ENCODE measurements around the gene EPHA1.
"Not testable (repeated sequence)": the region's sequence is repeated elsewhere in the genome, so short reads cannot be mapped to it uniquely, and the experiment has no call there.

Gene EPHA1

DNA sequence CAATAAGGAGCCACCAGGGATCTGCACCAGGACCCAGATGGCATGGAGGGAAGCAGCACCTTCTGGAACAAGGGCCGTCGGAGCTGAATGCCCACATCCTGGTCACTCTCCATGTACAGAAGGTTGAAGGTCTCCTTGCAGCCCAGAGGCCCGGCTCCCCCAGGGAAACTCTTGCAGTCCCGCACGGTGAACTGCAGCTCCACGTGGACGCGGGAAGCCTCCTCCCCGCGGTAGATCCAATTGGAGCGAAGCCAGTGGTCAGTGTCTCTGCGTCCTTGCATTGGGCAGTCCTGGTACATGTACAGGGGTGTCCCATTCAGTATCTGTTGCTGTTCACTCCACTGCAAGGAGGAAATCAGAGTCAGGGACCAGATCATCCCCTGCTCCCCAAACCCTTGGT is 7.4 kb downstream of the EPHA1 start:
- no peaks in the 10 kb centered on the region for H3K27me3 Mint-ChIP-seq
- no peak overlapping the region for H3K27ac Mint-ChIP-seq
- no peak overlapping the region for H3K4me3 Mint-ChIP-seq
- no peaks in the 10 kb centered on the region for H3K9me3 Mint-ChIP-seq
- H3K4me1 Mint-ChIP-seq (ENCODE audit: low read depth): peaks cover 19% of the 10 kb centered on the region
- H3K36me3 Mint-ChIP-seq (ENCODE audit: low read depth): peaks cover 14% of the 10 kb centered on the region
- DNase-seq: no peak

DNA sequence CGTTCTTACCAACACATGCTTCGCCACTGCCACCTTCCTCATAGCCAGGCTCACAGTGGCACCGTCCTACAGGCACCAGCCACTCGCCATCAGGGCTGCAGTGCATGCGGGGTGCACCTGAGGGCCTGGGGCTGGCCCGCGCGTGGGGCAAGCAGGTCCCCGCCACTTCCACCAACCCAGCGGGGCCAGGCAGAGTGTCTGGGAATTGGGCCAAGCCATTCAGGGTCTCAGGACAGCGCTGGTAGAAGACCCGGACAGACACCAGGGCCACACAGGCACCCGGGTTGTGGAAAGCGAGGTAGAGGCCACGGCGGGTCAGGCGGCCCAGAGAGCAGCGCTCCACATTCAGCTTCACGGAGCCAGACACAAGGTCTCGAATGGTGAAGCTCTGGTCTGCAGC is 9.0 kb downstream of the EPHA1 start:
- Mint-ChIP-seq H3K27me3 (no peaks in the 10 kb centered on the region), H3K4me3 (no peak overlapping the region), H3K9me3 (no peaks in the 10 kb centered on the region), H3K4me1 (ENCODE audit: low read depth) (peaks cover 16% of the 10 kb centered on the region), H3K27ac (no peak overlapping the region), H3K36me3 (ENCODE audit: low read depth) (peaks cover 15% of the 10 kb centered on the region)
- DNase-seq: no peak

DNA sequence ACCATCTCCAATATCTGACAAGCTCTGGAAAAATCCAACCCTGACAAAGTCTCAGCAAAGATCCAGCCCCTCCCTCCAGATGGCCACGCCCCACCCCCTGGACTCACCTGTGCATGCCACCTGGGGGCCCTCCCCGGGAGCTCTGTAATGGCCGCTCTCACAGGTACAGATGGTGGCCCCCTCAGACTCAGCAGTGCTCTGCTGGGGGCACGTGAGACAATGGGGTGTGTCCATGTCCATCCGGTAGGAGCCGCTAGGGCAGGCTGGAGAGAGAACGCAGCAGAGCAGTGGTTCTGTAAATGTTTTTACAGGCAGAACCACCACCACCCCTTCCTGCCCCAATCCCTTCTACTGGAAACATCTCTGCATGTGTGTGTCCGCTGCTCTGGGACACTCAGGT is 9.5 kb downstream of the EPHA1 start:
- peak; percentile 23 for DNase-seq
- H3K4me3 Mint-ChIP-seq: no peak overlapping the region
- H3K27me3 Mint-ChIP-seq: no peaks in the 10 kb centered on the region
- no peaks in the 10 kb centered on the region for H3K9me3 Mint-ChIP-seq
- peak overlapping the region; percentile 44 for H3K27ac Mint-ChIP-seq
- peaks cover 15% of the 10 kb centered on the region for H3K36me3 Mint-ChIP-seq (ENCODE audit: low read depth)
- H3K4me1 Mint-ChIP-seq (ENCODE audit: low read depth): peaks cover 16% of the 10 kb centered on the region

DNA sequence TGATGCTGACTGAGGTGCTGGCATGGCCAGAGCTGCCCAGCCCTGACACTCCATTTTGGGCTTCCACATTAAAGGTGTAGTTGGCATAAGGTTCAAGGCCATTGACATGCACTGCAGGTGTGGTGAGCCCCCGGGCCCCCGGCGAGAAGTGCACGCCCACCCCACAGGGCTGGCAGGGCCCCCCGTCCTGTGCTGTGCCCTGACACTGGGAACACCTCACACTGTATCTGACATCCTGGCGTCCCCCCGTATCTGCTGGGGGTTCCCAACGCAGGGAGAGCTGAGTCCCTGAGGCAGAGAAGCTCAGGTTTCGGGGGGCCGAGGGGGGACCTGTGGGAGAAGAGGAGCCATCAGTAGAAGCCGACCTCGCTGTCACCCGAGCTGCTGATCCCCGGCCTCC is 10.0 kb downstream of the EPHA1 start:
- DNase-seq: no peak
- Mint-ChIP-seq H3K4me3 (no peak overlapping the region), H3K9me3 (no peaks in the 10 kb centered on the region), H3K4me1 (ENCODE audit: low read depth) (peaks cover 15% of the 10 kb centered on the region), H3K27me3 (no peaks in the 10 kb centered on the region), H3K36me3 (ENCODE audit: low read depth) (peaks cover 20% of the 10 kb centered on the region), H3K27ac (no peak overlapping the region)

DNA sequence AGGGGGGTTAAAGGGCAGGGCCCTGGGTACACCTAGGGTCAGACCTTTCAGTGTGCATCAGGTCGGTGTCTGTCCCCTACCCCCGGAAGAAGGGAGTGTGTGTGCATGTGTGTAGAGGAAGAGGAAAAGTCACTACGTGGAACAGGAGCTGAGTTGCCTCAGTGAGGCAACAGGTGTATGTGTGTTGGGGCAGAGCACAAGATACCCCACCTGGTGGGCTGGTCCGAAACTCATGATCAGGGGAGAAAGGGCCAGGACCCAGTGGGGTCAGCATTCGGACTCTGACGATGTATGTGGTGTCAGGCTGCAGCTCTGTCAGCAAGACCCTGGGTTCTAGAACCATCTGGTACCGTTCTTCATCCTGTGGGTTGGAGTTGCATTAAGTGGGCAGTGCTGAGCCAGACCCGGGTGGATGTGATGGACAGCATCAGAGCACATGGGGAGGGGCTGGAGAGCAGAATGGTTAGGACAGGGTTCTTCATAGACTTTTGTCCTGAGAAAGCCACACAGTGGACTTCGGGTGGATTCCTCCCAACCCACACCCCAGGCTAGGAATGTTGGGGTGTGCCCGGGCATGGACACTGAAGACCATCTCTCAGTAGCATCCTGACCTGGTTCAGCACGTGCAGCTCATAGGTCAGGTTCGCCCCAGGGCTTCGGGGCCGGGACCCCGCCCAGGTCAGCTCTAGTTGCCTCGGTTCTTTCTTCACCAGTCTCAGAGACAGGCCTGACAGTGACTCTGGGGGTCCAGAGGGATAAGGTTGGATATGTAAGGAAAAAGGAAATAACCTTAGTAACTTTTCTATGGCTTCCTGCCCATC is 10.7 kb downstream of the EPHA1 start:
- DNase-seq: no peak
- H3K36me3 Mint-ChIP-seq (ENCODE audit: low read depth): peaks cover 26% of the 10 kb centered on the region
- H3K9me3 Mint-ChIP-seq: no peaks in the 10 kb centered on the region
- H3K27ac Mint-ChIP-seq: peak overlapping the region; percentile 44
- H3K27me3 Mint-ChIP-seq: no peaks in the 10 kb centered on the region
- no peak overlapping the region for H3K4me3 Mint-ChIP-seq
- peaks cover 13% of the 10 kb centered on the region for H3K4me1 Mint-ChIP-seq (ENCODE audit: low read depth)

DNA sequence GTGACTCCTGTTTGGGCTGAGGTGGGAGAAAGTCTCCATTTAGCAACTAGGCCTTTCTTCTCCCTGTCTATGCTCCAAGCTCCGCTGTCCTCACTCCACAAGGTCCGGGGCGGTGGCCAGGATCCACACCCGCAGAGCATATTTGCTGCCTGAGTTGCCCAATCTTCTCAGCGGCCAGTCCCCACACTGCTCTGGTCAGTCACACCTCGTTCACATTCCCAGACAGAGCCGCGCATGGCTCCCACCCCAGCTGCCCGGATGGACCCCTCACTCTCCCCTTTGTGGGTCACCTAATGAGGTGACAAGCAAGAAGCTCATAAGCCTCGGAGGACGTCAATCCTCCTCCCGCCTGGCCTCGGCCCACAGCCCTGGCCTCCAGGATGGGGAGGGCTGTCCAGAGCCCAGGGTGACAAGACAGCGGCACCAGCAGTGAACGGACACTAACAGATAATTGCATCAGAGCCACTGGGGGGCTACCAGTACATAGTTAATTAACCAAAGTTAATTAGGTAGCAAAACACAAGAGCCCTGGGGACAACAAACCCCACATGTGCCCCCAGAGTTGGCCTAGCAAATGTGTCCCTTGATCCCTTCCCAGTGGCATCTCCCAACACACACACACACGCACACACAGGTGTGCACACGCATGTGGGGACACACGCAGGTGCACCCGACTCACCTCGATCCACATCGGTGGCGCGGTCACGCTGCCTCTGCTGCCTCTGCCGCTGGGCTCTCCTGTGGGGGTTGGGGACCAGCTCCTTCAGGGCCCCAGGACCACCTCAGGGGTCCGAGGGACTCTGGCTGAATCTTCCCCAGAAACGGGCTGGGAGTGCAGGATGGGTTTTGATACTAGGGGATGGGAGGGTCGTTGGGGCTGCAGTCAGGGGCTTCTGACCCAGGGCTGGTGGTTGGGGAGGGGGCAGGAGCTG is 11.8 kb downstream of the EPHA1 start:
- H3K9me3 Mint-ChIP-seq: no peaks in the 10 kb centered on the region
- no peak for DNase-seq
- H3K4me1 Mint-ChIP-seq (ENCODE audit: low read depth): peaks cover 10% of the 10 kb centered on the region
- no peaks in the 10 kb centered on the region for H3K27me3 Mint-ChIP-seq
- H3K27ac Mint-ChIP-seq: peak overlapping the region; percentile 44
- H3K36me3 Mint-ChIP-seq (ENCODE audit: low read depth): peaks cover 35% of the 10 kb centered on the region
- no peak overlapping the region for H3K4me3 Mint-ChIP-seq

DNA sequence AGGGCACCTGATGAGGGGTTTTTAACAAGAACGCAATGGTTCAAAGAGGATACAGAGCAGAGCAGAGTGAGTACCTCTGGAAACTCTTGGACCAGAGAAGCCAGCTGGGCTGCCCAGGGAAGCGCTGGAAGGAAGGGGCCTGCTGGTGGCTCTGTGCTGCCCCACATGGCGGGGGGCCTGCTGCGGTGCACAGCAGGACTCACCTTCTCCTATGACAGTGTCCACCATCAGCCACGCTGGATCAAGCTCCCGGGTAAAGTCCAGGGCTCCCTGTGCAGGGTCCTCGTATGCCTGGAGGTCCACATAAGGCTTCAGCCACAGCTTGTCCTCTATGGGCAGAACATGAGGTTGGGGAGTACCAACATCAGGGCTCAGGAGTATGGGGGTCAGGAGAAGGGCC is 12.5 kb downstream of the EPHA1 start:
- H3K9me3 Mint-ChIP-seq: no peaks in the 10 kb centered on the region
- no peak overlapping the region for H3K27ac Mint-ChIP-seq
- H3K27me3 Mint-ChIP-seq: no peaks in the 10 kb centered on the region
- H3K36me3 Mint-ChIP-seq (ENCODE audit: low read depth): peaks cover 42% of the 10 kb centered on the region
- H3K4me1 Mint-ChIP-seq (ENCODE audit: low read depth): peaks cover 10% of the 10 kb centered on the region
- peak; percentile 24 for DNase-seq
- no peak overlapping the region for H3K4me3 Mint-ChIP-seq

DNA sequence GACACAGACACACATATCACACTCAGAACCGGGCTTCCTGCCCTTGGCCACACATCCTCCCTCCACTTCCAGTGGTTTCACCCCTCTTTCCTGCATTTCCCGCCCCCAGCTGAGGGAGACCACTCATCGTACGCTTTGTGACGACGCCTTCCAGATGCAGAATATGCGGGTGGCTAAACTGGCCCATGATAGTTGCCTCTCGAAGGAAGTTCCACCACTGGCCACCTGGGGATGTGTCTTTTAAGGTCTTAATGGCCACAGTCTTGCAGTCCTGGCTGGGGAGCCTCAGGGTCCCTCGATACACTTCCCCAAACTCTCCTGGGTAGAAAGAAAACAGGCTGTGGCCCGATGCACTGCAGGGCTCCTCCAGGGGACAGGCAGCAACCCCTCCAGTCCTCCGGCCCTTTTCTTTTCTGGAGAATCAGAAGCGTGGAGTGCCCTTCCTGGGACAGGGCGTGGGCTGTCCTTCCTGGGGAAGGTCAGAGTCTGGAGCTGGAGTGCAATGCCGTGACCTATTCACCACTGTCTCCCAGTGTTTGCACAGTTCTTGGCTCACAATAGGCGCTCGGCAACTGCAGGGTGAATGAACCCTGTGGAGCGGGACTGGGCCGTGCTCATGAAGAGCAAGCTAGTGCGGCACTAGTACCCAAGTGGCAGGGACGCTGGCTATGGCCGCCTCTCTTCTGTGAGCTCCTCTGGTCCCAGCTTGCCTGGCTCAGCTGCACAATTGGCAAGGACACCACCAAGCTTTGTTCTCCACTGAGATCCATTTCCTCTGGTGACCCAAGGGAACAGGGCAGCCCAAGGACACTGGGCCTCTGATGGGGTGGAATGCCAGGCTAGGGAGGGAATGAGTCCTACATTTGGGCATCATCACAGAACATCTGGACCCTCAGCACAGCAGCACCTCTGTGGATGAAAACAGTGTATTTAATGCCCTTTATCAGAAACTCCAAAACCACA is 13.2 kb downstream of the EPHA1 start:
- no peaks in the 10 kb centered on the region for H3K9me3 Mint-ChIP-seq

DNA sequence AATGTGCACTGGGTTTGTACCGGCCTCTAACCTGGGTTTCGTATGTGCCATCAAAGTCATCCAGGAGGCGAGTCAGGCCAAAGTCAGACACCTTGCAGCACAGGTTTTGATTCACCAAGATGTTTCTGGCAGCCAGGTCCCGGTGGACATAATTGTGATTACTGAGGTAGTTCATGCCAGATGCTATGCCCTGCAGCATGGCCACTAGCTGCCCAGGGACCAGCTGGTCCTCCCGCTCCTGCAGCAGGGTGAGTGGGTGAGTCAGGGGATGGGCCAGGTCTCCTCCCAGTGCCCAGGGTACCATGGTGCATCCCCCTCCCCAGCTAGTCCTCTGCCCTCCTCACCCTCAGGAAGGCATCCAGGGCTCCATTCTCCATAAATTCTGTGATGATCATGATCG is 13.9 kb downstream of the EPHA1 start:
- Mint-ChIP-seq H3K36me3 (ENCODE audit: low read depth) (peaks cover 55% of the 10 kb centered on the region), H3K27ac (peak overlapping the region; percentile 29), H3K4me3 (no peak overlapping the region)

More for the DNA sequence above, 13.2 kb downstream of the EPHA1 start:
- no peaks in the 10 kb centered on the region for H3K27me3 Mint-ChIP-seq
- DNase-seq: peak; percentile 24
- H3K4me1 Mint-ChIP-seq (ENCODE audit: low read depth): peaks cover 10% of the 10 kb centered on the region
- H3K4me3 Mint-ChIP-seq: no peak overlapping the region
- peak overlapping the region; percentile 23 for H3K27ac Mint-ChIP-seq
- peaks cover 48% of the 10 kb centered on the region for H3K36me3 Mint-ChIP-seq (ENCODE audit: low read depth)

DNA sequence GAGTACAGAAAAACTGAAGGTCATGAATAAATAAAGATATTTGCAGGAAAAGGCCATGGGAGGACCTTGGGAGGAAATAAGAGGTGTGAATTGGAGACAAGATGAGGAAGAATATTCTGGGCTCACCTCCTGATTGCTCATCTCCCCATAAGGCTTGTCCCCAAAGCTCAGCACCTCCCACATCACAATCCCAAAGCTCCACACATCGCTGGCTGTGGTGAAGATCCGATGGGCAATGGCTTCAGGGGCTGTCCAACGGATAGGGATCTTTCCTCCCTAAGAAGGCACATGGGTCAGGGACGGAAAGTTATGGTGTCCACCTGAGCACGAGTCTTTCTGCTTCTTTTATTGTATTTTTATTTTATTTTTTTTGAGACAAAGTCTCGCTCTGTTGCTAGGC is 14.6 kb downstream of the EPHA1 start:
- H3K4me3 Mint-ChIP-seq: no peak overlapping the region
- H3K27ac Mint-ChIP-seq: peak overlapping the region; percentile 59
- no peaks in the 10 kb centered on the region for H3K27me3 Mint-ChIP-seq
- peaks cover 61% of the 10 kb centered on the region for H3K36me3 Mint-ChIP-seq (ENCODE audit: low read depth)
- DNase-seq: peak; percentile 12
- no peaks in the 10 kb centered on the region for H3K9me3 Mint-ChIP-seq
- H3K4me1 Mint-ChIP-seq (ENCODE audit: low read depth): peaks cover 22% of the 10 kb centered on the region

More for the DNA sequence above, 13.9 kb downstream of the EPHA1 start:
- Mint-ChIP-seq H3K9me3 (no peaks in the 10 kb centered on the region), H3K27me3 (no peaks in the 10 kb centered on the region), H3K4me1 (ENCODE audit: low read depth) (peaks cover 15% of the 10 kb centered on the region)
- peak; percentile 23 for DNase-seq

DNA sequence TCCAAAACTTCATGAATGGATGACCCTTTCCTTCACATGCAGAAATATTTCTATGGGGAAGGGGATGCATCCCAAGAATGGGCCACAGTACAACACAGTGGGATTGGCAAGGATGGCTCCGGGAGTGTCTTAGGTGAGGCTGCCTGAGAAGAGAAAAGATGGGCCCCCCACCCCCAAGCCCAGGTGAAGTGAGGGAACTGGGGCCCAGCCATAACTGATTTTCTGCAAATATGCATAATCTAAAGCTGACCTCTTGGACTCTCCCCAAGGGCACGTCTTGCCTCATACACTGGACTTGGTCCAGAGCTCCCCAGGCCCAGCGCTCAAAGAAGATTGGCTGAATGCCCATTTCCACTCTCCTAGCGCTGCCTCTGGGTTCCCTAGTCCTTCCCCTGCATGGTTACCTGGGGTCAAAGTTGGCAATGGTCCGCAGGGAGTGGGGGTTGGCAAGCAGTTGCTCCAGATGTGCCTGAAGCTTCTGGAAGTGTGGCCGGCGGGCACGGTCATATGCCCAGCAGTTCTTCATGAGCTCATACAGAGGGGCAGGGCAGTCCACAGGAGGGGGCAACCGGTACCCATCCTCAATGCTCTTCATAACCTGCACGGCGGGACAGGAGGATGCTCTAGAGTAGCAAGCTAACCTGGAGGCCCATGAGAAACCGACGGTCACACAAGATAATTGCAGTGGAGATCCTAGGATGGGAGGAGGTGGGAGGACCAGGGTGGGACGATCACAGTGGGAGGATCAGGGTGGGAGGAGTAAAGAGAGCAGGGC is 15.2 kb downstream of the EPHA1 start:
- DNase-seq: peak; percentile 27
- peaks cover 25% of the 10 kb centered on the region for H3K4me1 Mint-ChIP-seq (ENCODE audit: low read depth)
- H3K36me3 Mint-ChIP-seq (ENCODE audit: low read depth): peaks cover 67% of the 10 kb centered on the region
- peak overlapping the region; percentile 59 for H3K27ac Mint-ChIP-seq
- H3K27me3 Mint-ChIP-seq: no peaks in the 10 kb centered on the region
- H3K9me3 Mint-ChIP-seq: no peaks in the 10 kb centered on the region
- no peak overlapping the region for H3K4me3 Mint-ChIP-seq

DNA sequence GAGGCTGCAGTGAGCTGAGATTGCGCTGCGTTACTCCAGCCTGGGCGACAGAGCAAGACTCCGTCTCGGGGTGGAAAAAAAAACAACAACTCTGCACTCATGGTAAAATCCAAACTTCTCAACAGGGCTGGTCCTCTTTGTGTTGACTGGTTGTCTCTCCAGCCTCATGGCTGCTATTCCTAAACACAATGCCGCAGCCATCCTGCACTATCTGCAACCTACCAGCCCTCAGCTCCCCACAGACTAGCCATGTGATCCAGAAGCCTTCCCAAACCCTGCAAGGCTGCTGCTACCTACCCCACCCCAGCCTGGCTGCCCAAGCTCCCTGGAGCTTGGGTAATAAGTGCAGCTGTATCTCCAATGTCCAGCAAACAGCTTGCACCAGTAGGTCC is 15.8 kb downstream of the EPHA1 start:
- H3K27me3 Mint-ChIP-seq: no peaks in the 10 kb centered on the region
- peaks cover 71% of the 10 kb centered on the region for H3K36me3 Mint-ChIP-seq (ENCODE audit: low read depth)
- DNase-seq: no peak
- H3K27ac Mint-ChIP-seq: no peak overlapping the region
- H3K9me3 Mint-ChIP-seq: no peaks in the 10 kb centered on the region
- peaks cover 27% of the 10 kb centered on the region for H3K4me1 Mint-ChIP-seq (ENCODE audit: low read depth)
- H3K4me3 Mint-ChIP-seq: no peak overlapping the region

DNA sequence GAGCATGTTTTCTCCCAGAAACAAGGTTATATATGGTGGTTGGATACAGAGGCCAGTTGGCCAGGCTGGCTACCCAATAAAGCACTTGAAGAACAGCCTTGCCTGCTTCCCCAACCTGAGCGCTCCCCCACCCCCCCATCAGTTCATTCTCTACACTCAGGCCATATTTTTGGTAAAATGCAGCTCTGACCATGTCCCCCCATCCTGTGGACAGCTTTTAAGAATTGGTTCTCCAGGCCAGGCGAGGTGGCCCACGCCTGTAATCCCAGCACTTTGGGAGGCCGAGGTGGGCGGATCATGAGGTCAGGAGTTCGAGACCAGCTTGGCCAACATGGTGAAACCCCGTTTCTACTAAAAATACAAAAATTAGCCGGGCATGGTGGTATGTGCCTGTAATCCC is 16.2 kb downstream of the EPHA1 start:
- H3K27me3 Mint-ChIP-seq, H3K4me3 Mint-ChIP-seq, H3K27ac Mint-ChIP-seq, H3K9me3 Mint-ChIP-seq: not testable (repeated sequence)
- DNase-seq: peak; percentile 14
- Mint-ChIP-seq H3K4me1 (ENCODE audit: low read depth) (peaks cover 30% of the 10 kb centered on the region), H3K36me3 (ENCODE audit: low read depth) (peaks cover 71% of the 10 kb centered on the region)

Data from activated T-cell treated with anti-CD3 and anti-CD28 coated beads, Interleukin-2, amount 50 U/mL, for 24 hours (primary cell).